GM15510 (cell line): ENCODE data around the gene SYNM.

Experiments used
- POLR2A ChIP-seq: IDR thresholded peaks from 3 replicates; pipeline ENCODE4 v1.6.1; 2011; ENCODE audit warnings: borderline replicate concordance; ENCODE audit not compliant: insufficient read length; ENCODE audit errors: extremely low read depth

The SYNM gene

DNA sequence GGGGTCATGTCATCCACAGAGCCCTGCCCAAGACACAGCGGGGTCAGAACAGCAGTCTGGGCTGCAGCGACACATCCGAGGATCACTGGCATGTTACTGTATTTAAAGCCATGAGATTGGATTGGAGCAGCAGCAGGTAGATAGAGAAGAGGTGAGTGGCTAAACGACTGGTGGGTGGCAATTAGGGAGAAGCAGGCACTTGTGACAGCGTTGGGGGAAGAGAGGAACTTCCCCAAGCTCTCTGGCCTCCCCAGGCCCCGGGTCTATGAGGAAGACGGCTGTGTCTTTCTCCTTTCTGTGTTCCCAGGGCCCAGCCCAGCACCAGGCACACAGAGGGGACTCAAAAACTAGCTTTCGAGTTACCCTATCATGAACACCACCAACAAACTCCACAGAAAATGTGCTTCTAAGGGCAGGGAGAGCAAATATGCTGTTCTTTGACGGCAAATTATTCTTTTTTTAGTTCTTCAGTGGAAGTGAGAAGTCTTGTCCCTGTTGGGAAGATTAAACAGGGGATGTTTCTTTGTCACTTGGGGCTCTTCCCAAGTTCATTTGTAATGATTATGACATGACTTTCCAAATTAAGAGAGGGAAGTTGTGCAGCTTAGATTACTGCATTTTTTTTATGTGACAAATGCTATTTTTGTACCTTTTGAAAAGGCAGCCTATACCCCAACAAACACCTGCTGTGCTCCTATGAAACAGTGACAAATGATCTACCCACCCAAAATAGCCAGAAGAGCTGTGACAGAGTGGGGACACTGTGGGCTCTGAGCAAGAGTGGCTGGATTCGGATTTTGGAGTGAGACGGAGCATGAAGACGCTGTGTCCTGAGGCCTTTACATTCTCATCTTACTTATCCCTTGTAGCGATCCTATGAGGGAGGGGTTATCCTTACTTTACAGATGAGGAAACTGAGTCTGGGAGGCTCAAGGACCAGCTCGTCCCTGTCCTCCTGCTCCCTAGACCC, 7.2 kb upstream of the SYNM start:
- no peak for TF ChIP-seq POLR2A

DNA sequence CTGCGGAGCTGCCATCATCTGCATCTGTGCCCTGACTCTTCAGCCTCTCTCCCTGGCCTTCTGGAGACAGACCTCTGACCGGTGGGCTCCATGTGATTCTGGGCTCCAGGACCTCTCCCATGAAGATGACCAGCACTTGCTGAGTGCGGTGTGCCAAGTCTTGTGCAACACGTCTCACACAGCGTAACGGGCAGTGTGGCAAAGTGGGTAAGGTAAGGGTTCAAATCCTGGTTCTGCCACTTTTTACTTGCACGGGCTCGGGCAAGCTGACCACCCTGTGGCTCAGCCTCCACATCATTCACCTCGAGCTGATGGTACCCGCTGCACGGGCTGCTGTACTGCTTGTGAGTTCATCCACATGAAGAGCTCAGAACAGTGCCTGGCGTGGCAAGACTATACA, 6.5 kb upstream of the SYNM start:
- no peak for TF ChIP-seq POLR2A

DNA sequence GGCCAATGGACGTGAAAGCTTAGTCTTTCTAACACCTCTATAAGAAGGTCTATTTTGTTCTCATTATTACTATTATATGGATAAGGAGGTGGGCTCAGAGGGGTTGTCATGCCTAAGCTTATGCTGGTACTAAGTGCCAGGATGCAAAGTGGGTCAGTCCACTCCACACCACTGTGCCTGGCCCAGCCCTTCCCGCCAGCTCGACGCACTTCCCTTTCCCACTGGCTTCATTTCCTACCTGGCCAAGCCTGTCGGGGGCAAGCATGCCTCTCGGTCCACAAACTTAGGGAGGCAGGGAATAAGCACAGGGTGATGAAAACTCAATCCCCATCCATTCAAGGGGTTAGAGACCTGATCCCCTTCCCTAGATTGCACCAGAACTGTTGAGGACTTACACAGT, 5.9 kb upstream of the SYNM start:
- TF ChIP-seq POLR2A, result no peak

DNA sequence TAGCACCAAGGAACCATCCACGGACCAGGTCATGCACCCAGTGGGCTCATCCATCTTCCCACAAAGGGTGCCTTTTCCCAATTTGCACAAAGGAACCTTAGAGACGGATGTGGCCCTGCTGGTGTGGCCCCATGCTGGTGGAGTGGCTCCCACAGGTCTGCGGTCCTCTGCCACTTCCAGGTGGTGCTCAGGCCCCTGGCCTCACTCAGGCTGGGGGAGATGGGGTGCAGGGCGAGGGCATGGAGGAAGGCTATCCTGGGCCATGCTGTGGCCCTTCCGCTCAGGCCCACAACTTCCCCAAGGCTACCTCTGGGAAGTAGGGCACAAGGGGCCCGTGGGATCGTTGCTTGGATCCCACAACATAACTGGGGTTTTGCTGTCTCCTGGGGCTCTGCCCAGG, 5.2 kb upstream of the SYNM start:
- no peak for TF ChIP-seq POLR2A

DNA sequence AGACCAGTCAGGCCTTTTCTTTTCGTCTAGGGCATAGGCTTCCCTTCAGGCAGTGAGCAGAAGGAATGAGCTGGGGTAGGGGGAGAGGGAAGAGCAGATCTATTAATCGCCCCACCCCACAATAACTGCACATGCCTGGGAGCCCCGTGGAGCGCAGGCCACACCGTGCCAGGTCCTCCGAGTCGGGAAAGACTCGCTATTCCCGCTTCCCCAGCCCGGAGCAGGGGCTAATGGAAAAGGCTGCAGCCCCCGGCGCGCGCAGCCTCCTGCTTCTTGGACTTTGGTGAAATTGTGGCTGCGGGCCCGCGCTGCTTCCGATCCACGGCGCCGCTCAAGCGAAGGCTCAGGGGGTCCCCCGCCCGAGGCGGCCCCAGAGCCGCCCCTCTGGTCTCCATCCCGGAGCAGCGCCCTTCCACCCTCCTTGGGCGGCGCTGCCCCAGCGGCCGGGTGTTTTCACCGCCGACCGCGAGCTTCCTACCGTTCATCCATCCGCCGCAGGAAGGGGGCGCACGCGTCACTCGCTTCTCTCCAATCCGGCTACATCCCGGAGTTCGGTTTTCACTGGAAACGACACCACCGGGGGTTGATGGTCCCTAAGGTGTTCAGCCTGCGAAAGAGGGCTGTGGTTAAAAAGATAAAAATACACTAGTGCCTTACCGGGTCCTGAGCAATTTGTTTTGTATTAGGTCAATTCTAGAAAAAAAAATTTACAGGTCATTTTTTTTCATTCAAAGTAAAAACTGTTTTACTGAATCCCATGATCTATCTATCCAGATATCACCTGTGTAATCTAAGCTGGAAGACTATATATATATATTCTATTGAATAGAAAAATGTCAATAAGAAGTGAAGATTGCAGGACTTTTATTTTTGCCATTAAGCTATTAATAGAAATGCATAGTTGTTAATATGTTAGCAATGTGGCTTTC, 4.4 kb upstream of the SYNM start:
- TF ChIP-seq POLR2A, result no peak

DNA sequence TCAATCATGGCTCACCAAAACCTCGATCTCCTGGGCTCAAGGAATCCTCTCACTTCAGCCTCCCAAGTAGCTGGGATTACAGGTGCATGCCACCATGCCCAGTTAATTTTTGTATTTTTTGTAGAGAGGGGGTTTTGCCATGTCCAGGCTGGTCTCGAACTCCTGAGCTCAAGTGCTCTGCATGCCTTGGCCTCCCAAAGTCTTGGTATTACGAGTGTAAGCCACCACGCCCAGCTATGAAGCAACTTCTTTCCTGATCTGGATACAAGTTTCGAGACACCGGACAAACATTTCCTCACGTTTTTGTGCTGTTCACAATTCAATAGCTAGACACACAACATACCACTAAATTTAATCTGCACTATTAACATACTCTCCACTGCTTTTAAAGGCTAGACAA, 3.4 kb upstream of the SYNM start:
- no peak for TF ChIP-seq POLR2A

DNA sequence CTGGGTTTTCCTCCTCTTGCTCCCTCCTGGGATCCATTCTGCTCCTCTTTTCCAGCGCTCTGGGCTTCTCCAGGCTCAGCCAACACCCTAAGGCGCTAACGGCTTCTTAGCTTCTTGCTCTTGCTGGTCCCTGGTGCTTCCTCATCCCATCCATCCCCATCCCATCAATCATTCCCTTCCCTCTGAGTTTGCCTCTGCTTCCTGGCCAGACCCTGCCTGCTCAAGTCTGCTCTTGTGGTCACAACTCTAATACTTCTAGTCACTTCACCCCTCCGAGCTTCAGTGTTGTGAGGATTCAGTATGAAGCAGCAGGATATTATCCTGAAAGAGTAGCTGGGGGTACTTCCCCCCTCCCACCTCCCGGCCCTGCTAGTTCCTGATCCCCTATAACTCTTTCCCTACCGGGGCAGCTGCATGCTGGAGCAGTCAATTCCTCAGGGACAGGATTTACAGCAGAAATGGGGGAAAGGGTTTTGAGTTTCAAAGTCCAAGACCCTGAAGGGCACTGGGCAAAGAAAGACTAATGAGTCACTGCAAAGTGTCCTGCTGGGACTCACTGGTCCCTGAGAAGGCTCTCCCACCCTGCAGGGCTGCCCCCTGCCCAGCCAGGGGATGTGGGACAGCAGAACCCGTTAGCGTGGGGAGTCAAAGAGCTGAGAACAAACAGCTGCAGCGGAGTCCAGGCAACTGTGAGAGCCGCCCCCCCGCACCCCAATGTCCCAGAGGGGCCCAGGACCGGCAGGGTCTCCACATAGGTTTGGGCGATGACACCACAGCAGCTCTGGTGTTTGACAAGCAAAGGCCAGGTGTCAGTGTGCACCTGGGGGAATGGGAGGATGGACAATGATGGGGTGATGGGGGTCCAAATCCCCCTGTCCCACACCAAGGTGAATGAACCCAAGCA, 2.3 kb upstream of the SYNM start:
- no peak for TF ChIP-seq POLR2A

DNA sequence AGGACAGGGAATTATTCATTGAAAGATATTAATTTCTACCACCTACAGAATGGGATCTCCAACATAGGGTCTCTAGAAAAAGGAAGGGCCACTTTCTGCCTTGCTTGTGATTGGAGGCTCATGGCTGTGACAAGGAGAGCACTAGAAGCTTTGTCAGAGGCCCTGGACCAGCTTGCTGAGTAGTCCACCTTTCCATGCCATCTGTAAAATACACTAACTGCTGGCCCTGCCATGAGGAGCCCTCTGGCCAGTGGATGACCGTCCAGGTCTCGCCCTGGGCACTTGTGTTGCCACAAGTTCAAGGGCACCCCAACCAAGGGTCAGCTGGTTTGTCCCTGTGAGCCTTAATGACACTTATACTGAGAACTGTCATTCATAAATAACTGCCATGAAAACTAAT, 1.6 kb upstream of the SYNM start:
- no peak for TF ChIP-seq POLR2A

DNA sequence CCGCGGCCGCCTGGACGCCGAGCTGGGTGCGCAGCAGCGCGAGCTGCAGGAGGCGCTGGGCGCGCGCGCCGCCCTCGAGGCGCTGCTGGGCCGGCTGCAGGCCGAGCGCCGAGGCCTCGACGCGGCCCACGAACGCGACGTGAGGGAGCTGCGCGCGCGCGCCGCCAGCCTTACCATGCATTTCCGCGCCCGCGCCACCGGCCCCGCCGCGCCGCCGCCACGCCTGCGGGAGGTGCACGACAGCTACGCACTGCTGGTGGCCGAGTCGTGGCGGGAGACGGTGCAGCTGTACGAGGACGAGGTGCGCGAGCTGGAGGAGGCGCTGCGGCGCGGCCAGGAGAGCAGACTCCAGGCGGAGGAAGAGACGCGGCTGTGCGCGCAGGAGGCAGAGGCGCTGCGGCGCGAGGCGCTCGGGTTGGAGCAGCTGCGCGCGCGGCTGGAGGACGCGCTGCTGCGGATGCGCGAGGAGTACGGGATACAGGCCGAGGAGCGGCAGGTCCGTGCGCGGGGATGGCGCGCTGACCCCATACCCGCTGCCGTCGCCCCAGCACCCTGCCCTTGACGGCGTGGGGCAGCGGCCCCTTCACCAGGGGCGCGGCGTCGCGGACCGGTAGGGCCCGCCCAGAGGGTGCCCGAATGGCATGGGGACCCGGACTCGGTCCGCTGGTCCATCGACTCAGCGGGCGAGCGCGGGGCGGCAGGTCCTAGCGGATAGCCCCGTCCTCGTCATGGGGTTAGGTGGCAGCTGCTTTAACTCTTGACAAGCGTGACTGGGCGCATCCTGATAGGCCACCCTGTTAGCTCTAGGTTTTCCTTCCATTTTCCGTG, 848 bp downstream of the SYNM start:
- no peak for TF ChIP-seq POLR2A

DNA sequence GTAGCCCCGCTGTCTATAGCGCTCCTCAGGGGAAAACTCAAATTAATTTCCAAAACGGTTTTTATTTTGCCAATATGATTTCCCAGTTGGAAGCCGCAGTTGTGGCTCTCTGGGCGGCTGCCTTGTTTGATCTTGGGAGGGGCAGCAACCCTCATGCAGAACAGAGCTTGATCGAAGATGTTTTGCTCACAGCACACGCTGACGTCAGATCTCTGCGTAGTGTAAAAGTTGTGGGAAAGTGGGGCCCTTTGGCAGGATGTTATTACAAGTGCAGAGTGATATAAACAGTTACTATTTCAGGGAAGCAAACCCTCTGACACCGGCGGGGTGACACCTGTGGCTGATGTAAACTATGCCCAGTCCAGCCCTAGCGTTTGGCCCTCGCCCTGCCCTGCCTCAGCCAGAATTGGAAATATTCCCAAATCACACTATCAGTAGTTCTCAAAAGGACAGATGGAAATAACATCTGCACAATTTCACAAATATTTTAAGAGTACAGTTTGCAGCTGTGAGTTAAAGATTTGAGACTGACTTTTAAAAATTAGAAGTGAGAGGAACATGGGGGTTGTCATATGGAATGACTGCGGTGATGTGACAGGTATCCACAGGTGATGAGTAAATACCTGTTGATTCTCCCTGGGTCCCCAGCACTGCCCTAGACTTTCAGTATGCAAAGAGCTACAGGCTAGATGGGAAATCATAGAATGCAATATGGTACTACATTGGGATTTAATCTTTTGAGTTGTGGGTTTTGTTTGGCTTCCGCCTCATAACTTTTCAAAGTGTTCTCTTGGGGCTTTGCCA, 1.7 kb downstream of the SYNM start:
- TF ChIP-seq POLR2A, result no peak

DNA sequence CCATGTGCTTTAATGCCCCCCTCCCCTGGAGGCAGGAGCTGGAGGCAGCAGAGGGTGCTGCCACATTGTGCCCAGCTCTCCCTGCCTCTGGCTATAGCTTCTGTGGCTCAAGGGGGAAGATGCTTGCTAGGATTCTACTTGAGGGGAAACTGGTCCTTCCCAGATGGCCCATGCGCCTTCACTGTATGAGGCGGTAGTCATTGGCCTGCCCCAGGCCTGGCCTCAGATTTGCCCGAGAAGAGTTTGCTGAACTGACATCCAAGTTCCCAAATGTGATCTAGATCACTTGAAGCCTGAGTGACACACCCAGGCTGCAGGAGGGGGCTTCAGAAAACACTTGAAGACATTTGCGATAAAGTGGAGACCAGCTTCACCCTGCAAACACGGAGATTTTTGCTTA, 4.1 kb downstream of the SYNM start:
- TF ChIP-seq POLR2A, result no peak

DNA sequence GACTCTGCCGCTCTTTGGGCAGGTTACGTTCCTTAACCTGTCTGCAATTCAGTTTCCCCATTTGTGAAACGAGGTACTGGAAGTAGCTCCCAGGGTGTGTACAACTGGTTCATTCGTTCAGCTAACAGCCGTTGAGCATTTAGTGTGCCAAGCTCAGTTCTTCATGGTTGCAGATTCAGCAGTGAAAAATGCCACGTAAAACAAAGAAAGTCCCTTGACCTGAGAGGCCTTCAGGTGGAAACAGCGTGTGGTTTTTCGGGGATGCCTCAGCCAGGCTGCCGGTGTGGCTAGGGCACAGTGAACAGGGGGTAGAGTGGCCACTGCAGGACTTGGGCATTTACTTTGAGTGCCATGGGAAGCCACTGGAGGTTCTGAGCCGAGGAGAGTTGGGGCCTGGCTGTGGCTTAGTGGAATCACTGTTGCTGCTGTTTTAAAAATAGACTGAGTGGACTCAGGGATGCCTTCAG, 4.7 kb downstream of the SYNM start:
- TF ChIP-seq POLR2A, result no peak

DNA sequence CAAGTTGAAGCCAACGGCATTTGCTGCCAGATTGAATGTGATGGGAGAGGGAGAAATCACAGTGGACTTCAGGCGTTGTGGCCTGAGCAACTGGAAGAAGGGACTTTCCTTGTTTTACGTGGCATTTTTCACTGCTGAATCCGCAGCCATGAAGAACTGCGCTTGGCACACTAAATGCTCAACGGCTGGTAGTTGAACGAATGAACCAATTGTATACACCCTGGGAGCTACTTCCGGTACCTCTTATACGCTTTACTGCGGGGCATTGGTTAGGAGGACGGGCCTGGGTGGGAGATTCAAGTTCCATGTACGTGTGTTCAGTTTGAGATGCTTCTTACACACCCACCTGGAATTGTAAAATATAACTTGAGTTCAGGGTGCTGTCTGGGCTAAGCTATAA, 5.2 kb downstream of the SYNM start:
- no peak for TF ChIP-seq POLR2A

DNA sequence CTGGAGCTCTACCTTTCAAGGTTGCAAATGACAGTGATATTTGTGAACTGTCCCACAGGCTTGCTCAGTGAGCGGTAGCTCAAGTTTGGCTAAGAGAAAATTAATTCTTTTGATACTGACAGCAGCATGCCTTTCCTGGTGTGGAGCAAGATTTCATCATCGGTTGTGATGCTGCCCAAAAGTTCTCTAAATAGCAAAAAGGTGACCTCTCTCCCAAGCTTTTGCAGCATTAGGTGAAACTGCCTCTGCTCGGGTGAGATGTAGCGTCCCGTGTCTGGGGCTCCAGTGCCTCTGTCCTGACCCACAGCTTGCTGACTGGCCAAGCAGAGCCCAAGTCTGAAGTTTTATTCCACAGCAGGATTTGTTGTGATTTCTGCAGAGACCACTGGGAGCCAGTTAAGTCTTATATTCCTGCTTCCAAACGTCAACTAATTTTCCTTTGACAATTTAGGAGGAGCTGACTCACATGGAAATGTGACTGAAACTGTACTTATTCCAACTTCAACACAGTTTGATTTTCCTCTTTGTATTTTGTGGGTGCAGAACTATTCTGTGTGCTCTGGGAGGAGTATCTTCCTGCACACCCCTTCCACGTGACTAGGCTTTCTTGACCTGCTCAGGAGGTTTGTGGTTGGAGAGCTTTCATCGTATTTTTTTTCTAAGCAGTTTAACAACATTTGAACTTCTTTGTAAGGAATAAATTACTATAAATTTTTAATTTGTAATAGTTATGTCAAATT, 5.9 kb downstream of the SYNM start:
- TF ChIP-seq POLR2A, result no peak
